AG20443 (cell line): ENCODE data around the gene NEMF.
"Not testable (repeated sequence)": the region's sequence is repeated elsewhere in the genome, so short reads cannot be mapped to it uniquely, and the experiment has no call there.

Experiments used
- DNase-seq: peaks from one replicate; pipeline ENCODE4 v3.0.0; 2012; ENCODE audit warnings: low spot score, mixed read lengths

Gene NEMF

DNA sequence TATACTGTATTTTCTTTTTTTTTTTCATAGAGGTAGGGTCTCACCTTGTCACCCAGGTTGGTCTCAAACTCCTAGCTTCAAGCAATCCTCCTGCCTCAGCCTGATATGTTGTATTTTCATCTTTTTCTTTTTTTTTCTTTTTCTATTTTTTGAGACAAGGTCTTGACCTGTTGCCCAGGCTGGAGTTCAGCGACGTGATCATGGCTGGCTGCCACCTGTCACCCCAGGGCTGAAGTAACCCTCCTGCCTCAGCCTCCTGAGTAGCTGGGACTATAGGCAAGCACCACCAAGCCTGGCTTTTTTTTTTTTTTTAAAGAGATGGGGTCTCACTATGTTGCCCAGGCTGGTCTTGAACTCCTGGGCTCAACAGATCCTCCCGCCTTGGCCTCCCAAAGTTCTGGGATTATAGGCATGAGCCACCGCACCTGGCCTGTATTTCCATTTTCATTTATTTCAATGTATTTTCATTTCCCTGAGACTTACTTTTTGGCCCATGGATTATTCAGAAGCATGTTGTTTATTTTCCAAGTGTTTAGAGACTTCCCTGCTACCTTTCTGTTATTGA, 24.1 kb upstream of the NEMF start:
- DNase-seq, result no peak

DNA sequence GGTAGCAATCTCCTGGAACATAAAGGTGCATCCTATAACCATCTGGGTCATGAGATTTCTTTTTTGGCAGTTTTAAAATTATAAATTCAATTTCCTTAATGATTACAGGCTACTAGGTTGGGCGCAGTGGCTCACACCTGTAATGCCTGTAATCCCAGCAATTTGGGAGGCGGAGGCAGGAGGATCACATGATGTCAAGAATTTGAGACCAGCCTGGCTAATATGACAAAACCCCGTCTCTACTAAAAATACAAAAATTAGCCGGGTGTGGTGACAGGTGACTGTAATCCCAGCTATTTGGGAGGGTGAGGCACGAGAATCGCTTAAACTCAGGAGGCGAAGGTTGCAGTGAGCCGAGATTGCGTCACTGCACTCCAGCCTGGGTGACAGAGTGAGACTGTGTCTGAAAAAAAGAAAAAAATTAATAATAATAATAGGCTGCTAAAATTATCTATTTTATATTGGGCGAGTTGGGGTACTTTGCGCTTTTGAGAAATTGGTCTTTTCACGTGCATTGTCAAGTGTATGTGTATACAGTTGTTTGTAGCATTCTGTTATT, 23.1 kb upstream of the NEMF start:
- DNase-seq, result no peak

GRCh38 chr14:49873548-49873947, 21.0 kb upstream of the NEMF start:
- DNase-seq, result not testable (repeated sequence)

DNA sequence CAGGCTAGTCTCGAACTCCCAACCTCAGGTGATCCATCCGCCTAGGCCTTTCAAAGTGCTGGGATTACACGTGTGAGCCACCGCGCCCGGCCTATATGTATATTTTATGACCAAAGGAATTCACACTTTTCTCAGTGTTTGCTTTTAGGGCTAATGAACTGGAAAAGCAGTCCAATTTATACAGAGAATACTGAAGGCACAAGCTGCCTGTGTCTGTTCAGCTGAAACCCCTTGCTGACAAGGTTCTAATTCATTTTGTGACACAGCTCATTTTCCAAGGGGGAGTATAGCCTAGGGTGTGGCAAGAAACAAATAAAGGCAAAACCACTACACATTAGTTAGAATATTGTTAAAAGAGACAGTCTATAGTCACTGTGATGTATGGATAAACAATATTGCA, 18.3 kb upstream of the NEMF start:
- DNase-seq, result no peak

GRCh38 chr14:49868720-49869114, 16.1 kb upstream of the NEMF start:
- DNase-seq, result no peak

DNA sequence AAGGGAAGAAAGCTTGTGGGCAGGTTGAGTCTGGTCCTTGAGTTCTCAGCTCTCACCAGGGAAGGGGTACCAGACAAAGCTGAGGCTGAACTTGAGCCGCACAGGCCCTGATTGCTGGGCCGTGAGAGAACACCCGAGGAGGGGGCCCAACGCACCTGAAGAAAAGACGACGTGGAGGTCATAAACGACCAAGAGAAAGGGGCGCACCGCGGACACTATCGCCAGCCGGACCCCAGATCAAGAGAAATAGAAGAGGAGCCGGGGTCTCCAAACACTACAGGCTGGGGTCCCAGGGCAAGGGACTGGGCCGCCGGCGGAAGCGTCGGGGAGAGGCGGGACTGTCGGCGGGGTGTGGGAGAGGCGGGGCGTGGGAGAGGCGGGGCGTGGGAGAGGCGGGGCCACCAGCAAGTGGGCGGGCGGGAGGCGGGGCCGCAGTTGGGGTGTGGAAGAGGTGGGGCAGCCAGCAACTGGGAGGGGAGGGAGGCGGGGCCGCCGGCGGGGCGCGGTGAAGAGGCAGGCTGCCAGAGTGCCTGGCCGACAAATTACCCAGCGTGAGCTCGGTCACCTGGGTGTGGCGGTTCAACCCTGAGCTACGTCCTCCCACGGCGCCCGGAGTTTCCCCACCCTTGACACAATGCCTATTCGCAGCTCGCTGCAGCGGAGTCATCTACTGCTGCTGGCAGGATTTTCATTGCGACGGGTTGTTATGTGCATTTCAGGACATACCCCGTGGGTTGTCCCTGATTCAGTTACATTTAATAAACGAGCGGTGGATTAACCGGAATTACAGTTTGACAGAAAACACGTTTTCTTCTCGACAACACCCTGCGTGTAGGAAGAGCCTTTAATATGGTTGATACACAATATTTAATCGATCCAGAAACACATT, 15.5 kb upstream of the NEMF start:
- peak; percentile 97 for DNase-seq

GRCh38 chr14:49865431-49865859, 12.9 kb upstream of the NEMF start:
- peak; percentile 24 for DNase-seq

GRCh38 chr14:49863487-49864281, 11.1 kb upstream of the NEMF start:
- DNase-seq, result no peak

- peak; percentile 67 for DNase-seq
Observed at GRCh38 chr14:49862089-49862673, 9.6 kb upstream of the NEMF start.

DNA sequence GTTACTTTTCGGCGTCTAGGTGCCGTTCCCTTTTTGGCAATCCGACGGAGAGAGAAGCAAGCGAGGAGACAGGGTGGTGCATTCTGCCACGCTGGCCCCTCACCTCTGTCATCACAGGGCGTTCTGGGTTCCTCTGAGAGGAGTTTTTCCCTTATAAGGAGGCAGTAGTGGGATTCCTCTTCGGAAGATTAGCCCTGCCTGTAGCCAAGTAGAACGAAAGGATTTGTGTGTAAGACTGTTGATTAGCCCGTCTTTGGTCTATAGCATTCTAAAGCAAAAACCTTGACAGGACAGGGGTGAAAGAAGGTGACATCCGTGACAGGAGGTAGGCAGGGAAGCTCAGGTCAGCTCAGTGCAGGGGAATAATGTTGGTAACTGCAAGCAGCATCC, 9.1 kb upstream of the NEMF start:
- DNase-seq, result peak; percentile 73

DNA sequence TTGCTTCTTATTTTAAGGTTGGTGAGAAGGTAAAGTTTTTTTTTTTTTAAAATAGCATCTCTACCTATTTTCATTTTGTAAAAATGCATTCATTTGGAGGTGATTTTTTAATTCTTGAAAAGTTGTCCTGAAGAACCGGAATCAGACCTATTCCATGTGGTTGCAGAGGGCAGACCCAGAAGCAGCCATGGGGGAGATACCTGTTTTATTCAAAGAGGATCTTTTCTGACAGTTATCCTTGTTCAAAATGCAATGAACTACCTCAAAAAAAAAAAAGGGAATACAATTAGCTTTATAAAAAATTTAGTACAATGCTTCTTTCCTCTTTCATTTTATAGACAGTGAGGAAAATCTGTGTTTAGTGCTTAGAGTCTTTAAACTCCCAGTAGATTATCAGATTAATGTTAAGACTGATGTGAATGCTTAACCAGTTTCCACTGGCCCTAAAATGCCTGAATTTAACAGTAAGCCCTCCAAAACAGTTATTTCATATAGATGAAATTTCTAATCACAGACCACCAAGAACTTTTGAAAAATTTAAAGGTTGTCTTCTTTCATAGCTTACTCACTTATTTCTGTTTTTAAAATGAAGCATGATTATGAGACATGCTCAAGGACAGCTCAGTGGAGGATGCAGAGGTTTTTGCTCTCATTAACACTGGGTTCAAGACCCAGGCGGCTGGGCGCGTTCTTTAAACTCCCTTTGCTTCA, 8.6 kb upstream of the NEMF start:
- no peak for DNase-seq

DNA sequence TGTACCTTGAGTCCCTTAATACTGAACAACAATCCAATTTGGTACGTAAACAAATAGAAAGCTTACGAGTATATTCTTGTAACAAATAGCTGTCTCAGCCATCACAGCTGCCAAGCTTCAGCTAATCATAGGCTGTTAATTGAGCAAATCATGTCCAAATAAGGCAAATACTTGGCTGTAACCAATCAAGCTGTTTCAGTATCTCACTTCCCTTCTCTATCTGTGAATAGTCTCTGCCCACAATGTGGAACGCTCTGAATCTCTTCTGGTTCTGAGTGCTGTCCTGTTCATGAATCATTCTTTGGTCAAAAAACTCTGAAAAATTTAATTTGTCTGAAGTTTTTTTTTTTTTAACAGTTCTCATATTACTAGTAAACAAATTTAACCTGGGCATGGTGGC, 5.8 kb upstream of the NEMF start:
- DNase-seq, result no peak

DNA sequence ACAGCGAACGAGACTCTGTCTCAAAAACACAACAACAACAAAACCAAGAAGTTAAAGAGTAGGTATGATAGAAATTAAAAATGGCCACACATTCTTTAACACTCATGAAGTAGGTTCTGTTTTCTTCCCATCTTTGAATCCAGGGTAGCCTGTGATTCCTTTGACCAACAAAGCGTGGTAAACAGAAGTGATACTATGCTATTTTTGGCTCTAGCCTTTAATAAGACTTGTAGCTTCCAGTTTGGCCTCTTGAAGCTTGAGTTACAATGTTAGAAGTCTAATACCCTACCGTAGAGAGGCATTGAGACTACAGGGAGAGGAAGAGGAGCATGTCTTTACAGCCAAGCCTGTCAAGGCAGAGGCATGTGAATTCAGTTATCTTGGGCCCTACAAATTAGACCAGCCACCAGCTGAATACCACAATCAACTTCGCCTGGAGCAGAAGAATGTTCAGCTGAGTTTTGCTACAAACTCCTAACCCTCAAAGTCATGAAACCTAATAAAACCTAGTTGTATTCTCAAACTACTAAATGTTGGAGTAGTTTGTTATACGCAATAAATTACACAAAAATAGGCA, 4.9 kb upstream of the NEMF start:
- DNase-seq, result no peak

DNA sequence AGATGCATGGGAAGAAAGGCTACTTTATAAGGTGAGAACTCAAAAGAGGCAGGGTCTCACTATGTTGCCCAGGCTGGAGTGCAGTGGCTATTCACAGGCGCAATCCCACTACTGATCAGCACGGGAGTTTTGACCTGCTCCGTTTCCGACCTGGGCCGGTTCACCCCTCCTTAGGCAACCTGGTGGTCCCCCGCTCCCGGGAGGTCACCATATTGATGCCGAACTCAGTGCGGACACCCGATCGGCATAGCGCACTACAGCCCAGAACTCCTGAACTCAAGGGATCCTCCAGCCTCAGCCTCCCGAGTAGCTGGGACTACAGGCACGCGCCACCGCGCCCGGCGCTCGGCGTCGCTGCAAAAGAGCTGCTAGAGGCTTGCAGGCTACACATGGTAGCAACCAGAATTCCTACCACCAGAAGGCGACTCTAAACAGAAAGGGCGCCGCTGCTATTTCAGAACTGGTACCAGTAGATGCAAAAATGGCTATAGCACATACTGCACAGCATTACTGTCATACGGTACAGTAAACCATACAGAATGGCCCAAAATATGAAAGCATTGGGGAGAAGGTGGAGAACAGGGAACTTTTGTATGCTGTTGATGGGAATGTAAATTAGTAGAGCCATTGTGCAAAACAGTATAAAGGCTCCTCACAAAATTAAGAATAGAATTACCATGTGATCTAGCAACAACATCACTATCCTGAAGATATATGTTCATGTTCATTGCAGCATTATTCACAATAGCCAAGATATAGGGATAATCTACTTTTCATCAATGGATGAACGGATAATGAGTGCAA, 1.2 kb upstream of the NEMF start:
- DNase-seq, result peak; percentile 83

DNA sequence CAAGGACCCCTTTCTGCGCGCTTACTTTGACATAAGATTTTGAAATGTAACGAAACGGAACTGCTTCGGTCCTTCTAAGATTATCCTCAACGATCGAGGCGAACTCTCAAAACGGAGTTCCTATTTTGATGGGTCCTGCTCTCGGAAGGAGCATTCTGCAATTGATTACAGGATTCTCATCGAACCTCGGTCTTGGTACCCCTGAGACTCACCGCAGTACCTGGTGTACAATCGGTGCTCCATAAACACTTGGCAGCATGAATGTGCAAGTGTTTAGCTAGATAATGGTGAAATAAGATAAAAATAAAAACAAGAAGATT, 530 bp upstream of the NEMF start:
- DNase-seq, result no peak

DNA sequence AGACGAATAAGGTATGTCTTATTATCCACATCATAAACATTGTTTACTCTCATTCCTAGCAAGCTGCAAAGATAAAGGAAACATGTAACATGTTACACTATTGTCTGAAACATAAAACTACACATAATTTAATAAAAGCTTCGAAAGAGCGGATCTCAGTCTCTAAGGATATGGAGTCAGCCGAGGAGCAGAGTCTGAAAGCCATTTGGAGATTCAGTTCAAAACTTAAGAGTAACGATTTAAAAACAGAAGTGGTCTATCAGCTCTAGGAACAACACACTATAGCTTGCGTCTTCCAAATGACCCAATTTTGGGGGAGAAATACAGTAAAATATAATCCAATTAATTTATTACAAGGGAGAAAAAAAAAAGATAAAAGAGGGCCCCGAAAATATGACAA, 775 bp downstream of the NEMF start:
- no peak for DNase-seq

DNA sequence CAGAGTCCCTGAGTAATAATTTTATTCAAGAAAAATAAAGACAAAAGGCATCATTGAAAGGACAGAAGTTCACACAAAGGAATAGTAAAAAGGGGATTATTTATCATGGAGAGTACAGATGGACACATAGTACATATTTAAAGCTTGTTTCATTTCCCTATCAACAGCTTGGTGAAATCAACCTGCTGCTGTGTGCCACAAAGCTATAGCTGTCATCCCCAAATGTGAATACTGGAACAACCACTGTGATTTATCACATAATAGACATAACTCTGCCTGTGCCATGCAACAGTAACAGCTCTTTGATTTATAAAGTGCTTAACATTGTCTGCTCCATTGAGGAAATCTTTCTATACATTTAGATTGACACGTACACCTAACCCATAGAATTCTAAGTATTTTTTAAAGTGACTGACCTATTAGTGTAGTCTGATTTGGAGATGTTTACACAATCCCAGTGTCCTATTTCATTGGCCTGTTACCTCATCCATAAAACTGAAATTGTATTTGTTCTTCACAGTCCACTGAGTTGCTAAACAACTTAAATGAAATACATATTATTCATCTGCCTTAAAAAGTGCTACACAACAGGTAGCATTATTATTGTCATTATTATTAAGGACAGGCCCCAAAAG, 3.3 kb downstream of the NEMF start:
- DNase-seq, result no peak

GRCh38 chr14:49828640-49829039, 23.9 kb downstream of the NEMF start:
- DNase-seq, result no peak

GRCh38 chr14:49820176-49820575, 32.4 kb downstream of the NEMF start:
- DNase-seq, result no peak

DNA sequence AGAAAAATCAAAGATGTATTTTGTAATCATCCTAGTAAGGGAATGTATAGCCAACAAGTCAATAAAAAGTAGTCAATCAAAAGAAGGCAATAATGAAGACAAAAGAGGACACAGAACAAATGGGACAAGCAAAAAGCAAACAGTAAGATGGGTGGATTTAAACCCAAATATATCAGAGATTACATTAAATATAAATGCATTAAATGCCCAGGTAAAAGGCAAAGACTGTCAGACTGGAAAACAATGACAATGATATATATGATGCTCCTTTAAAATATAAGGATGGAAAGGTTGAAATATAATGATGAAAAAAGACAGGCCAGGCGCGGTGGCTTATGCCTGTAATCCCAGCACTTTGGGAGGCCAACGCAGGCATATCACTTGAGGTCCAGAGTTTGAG, 35.7 kb downstream of the NEMF start:
- no peak for DNase-seq
